AG10803 (cell line): ENCODE data around the gene MAPK12.
A peak's percentile ranks its signal among the peaks of the same experiment; 100 is the strongest.

Source experiments
- DNase-seq: peaks from one replicate; pipeline ENCODE4 v3.0.0; 2010; ENCODE audit warnings: low read depth
- H3K4me3 ChIP-seq: 2 replicates; pipeline ENCODE4 v1.5.1; 2011; ENCODE audit warnings: mild to moderate bottlenecking, low read length, control low read depth
- CTCF ChIP-seq: conservative IDR thresholded peaks from 2 replicates; pipeline ENCODE4 v1.5.1; 2011; ENCODE audit warnings: mild to moderate bottlenecking, low read length, control low read depth, inconsistent platforms

The MAPK12 gene

GRCh38 chr22:50280708-50281383, 19.4 kb upstream of the MAPK12 start:
- no peak for TF ChIP-seq CTCF
- no peak overlapping the region for H3K4me3 ChIP-seq
- no peak for DNase-seq

GRCh38 chr22:50280022-50280707, 18.7 kb upstream of the MAPK12 start:
- DNase-seq, result no peak
- no peak for TF ChIP-seq CTCF
- no peak overlapping the region for H3K4me3 ChIP-seq

GRCh38 chr22:50278956-50279619, 17.6 kb upstream of the MAPK12 start:
- no peak for TF ChIP-seq CTCF
- no peak for DNase-seq

GRCh38 chr22:50278461-50278860, 17.0 kb upstream of the MAPK12 start:
- H3K4me3 ChIP-seq, result no peak overlapping the region
- no peak for DNase-seq
- TF ChIP-seq CTCF, result no peak

More at GRCh38 chr22:50278956-50279619, 17.6 kb upstream of the MAPK12 start:
- H3K4me3 ChIP-seq, result no peak overlapping the region

GRCh38 chr22:50277761-50278160, 16.3 kb upstream of the MAPK12 start:
- no peak for DNase-seq
- H3K4me3 ChIP-seq, result no peak overlapping the region
- no peak for TF ChIP-seq CTCF

- H3K4me3 ChIP-seq, result no peak overlapping the region
- DNase-seq, result peak; percentile 75
- peak; percentile 32 for TF ChIP-seq CTCF
Observed at GRCh38 chr22:50276143-50276542, 14.7 kb upstream of the MAPK12 start.
